ENCODE data around the gene UGGT1.

Gene UGGT1

GRCh38 chr2:128134573-128134972 lies 43.6 kb downstream of the UGGT1 start:
- Histone ChIP-seq H3K79me2 (no peaks in the 10 kb centered on the region), H3K4me2 (ENCODE audit: low read length) (no peak overlapping the region), H3K9ac (no peak overlapping the region), H3K9me3 (ENCODE audit: control insufficient read depth, low read length) (no peaks in the 10 kb centered on the region), H3K4me1 (no peaks in the 10 kb centered on the region), H3K27ac (no peak overlapping the region), H3K27me3 (ENCODE audit: control insufficient read depth, insufficient read depth, low read length) (no peaks in the 10 kb centered on the region), H2AFZ (no peak overlapping the region), H3K36me3 (ENCODE audit: control insufficient read depth, insufficient read depth, low read length) (no peaks in the 10 kb centered on the region), H3K4me3 (ENCODE audit: low read depth, low read length) (no peak overlapping the region)
- TF ChIP-seq CTCF (IDR thresholded peaks at IDR 0.05): no peak

- no peak overlapping the region for H3K4me2 ChIP-seq (ENCODE audit: low read length)
- no peak overlapping the region for H3K27ac ChIP-seq
- H3K27me3 ChIP-seq (ENCODE audit: control insufficient read depth, insufficient read depth, low read length): no peaks in the 10 kb centered on the region
- H3K79me2 ChIP-seq: no peaks in the 10 kb centered on the region
- no peaks in the 10 kb centered on the region for H3K9me3 ChIP-seq (ENCODE audit: control insufficient read depth, low read length)
- no peaks in the 10 kb centered on the region for H3K4me1 ChIP-seq
- no peaks in the 10 kb centered on the region for H3K36me3 ChIP-seq (ENCODE audit: control insufficient read depth, insufficient read depth, low read length)
- no peak overlapping the region for H3K9ac ChIP-seq
- no peak overlapping the region for H2AFZ ChIP-seq
- TF ChIP-seq CTCF (IDR thresholded peaks at IDR 0.05): no peak
- H3K4me3 ChIP-seq (ENCODE audit: low read depth, low read length): no peak overlapping the region
Measured at GRCh38 chr2:128137094-128137616, 46.2 kb downstream of the UGGT1 start.

GRCh38 chr2:128139624-128140023 lies 48.6 kb downstream of the UGGT1 start:
- TF ChIP-seq CTCF (IDR thresholded peaks at IDR 0.05): no peak
- Histone ChIP-seq H3K9ac (no peak overlapping the region), H2AFZ (no peak overlapping the region), H3K27me3 (ENCODE audit: control insufficient read depth, insufficient read depth, low read length) (no peaks in the 10 kb centered on the region), H3K4me3 (ENCODE audit: low read depth, low read length) (no peak overlapping the region), H3K9me3 (ENCODE audit: control insufficient read depth, low read length) (no peaks in the 10 kb centered on the region), H3K4me2 (ENCODE audit: low read length) (no peak overlapping the region), H3K36me3 (ENCODE audit: control insufficient read depth, insufficient read depth, low read length) (no peaks in the 10 kb centered on the region), H3K27ac (no peak overlapping the region), H3K79me2 (no peaks in the 10 kb centered on the region), H3K4me1 (no peaks in the 10 kb centered on the region)

GRCh38 chr2:128145651-128146050 lies 54.7 kb downstream of the UGGT1 start:
- no peak overlapping the region for H3K4me2 ChIP-seq (ENCODE audit: low read length)
- H3K4me3 ChIP-seq (ENCODE audit: low read depth, low read length): no peak overlapping the region
- H2AFZ ChIP-seq: no peak overlapping the region
- no peaks in the 10 kb centered on the region for H3K9me3 ChIP-seq (ENCODE audit: control insufficient read depth, low read length)
- TF ChIP-seq CTCF (IDR thresholded peaks at IDR 0.05): no peak
- H3K36me3 ChIP-seq (ENCODE audit: control insufficient read depth, insufficient read depth, low read length): no peaks in the 10 kb centered on the region
- H3K79me2 ChIP-seq: no peaks in the 10 kb centered on the region
- H3K4me1 ChIP-seq: no peaks in the 10 kb centered on the region
- no peak overlapping the region for H3K27ac ChIP-seq
- no peak overlapping the region for H3K9ac ChIP-seq
- no peaks in the 10 kb centered on the region for H3K27me3 ChIP-seq (ENCODE audit: control insufficient read depth, insufficient read depth, low read length)

GRCh38 chr2:128153786-128154185 lies 62.8 kb downstream of the UGGT1 start:
- H3K4me2 ChIP-seq (ENCODE audit: low read length): no peak overlapping the region
- H2AFZ ChIP-seq: no peak overlapping the region
- no peak overlapping the region for H3K4me3 ChIP-seq (ENCODE audit: low read depth, low read length)
- no peaks in the 10 kb centered on the region for H3K27me3 ChIP-seq (ENCODE audit: control insufficient read depth, insufficient read depth, low read length)
- TF ChIP-seq CTCF (IDR thresholded peaks at IDR 0.05): no peak
- no peaks in the 10 kb centered on the region for H3K9me3 ChIP-seq (ENCODE audit: control insufficient read depth, low read length)
- H3K4me1 ChIP-seq: no peaks in the 10 kb centered on the region
- no peak overlapping the region for H3K27ac ChIP-seq
- H3K79me2 ChIP-seq: no peaks in the 10 kb centered on the region
- H3K9ac ChIP-seq: no peak overlapping the region
- H3K36me3 ChIP-seq (ENCODE audit: control insufficient read depth, insufficient read depth, low read length): no peaks in the 10 kb centered on the region

Measured in parathyroid adenoma (tissue), 2 donors.